Ovary (tissue), 9 donors: ENCODE data around the gene HEPHL1. TPM values are rescaled to one million over a fixed set of nuclear protein-coding genes. Genes with fewer than 3 reads are reported as not detected.

Experiments
- DNase-seq, 5 donors: peaks; one replicate each; pipeline ENCODE4 v3.0.0-alpha.2; 2019 to 2020
- H3K27ac ChIP-seq, 2 donors: fragments of 200-600 bp; one replicate each; pipeline versions ENCODE4 v1.5.1 to v1.8.0; 2019 to 2022
- H3K27me3 ChIP-seq: fragments of 200-600 bp; one replicate; pipeline ENCODE4 v1.8.0; 2022
- H3K36me3 ChIP-seq: fragments of 200-600 bp; sonication (generic); one replicate; pipeline ENCODE4 v1.5.1; 2019
- H3K4me1 ChIP-seq: one replicate; pipeline ENCODE4 v1.8.1; 2013; ENCODE audit warnings: mild to moderate bottlenecking, moderate library complexity; ENCODE audit not compliant: insufficient read depth
- H3K4me3 ChIP-seq: fragments of 200-600 bp; sonication (generic); one replicate; pipeline ENCODE4 v1.5.1; 2017
- H3K9me3 ChIP-seq, 2 donors: fragments of 200-600 bp in 1 of 2; sonication (generic) in 1 of 2; one replicate each; pipeline versions ENCODE4 v1.5.1 to v1.8.1; 2013 to 2019; ENCODE audit warnings: mild to moderate bottlenecking in 1 of 2, moderate library complexity in 1 of 2
- CTCF ChIP-seq, 3 donors: fragments of 450-650 bp in 2 of 3; fragments of 200-600 bp in 1 of 3; IDR thresholded peaks; one replicate each; pipeline versions ENCODE4 v1.5.1 to v1.8.0; 2016 to 2022; ENCODE audit warnings: antibody characterized with exemption in 3 of 3, mild to moderate bottlenecking in 1 of 3
- EP300 ChIP-seq: sonication (generic); formaldehyde crosslinking; IDR thresholded peaks from one replicate; pipeline ENCODE4 v1.6.1; 2017; ENCODE audit warnings: antibody characterized with exemption
- POLR2A ChIP-seq: fragments of 450-650 bp; IDR thresholded peaks from one replicate; pipeline ENCODE4 v1.6.1; 2017; ENCODE audit warnings: antibody characterized with exemption, mild to moderate bottlenecking, moderate library complexity
- WGBS, 3 donors: extraction: QIAGEN DNeasy Blood & Tissue Kit in 1 of 3; methylation state at CpG; one replicate each; pipeline versions ENCODE4 v1.1.5 to v1.1.7; 2013 to 2017; 5-methylcytosine and 5-hydroxymethylcytosine counted together
- intact Hi-C, 4 donors: fragments of 100-400 bp; cut with DNase I; formaldehyde crosslinking; loops; one replicate each; pipeline versions ENCODE4 v1.11.0 to v1.15.1; 2022 to 2023
- polyA plus RNA-seq, 2 donors: library from polyadenylated mRNA; stranded (reverse); fragments of 200-250 nt in 1 of 2; fragments of 350-450 nt in 1 of 2; fragmentation: Illumina TruSeq in 1 of 2; extraction: RNeasy Lipid Tissue Mini Kit (QIAGEN cat#74804) in 1 of 2; gene quantifications; one replicate each; pipeline ENCODE4 v1.2.3, GENCODE V29; 2013 to 2014
- total RNA-seq, 7 donors: library from RNA; depleted of rRNA in 2 of 7; stranded (reverse); fragments of >200 nt in 2 of 7; fragmentation: NEBNext Ultra II Directional in 3 of 7; extraction: Animal tissue kit (Norgen Biotek cat#: 25700) in 3 of 7; gene quantifications; one replicate each; pipeline versions ENCODE4 v1.1.0 to v1.2.4, GENCODE V29; 2016 to 2023
- donor health status: DM: no; HTN: no; CAD: no; lungs with moderate emphysema.
- donor health status: DM: no; HTN: no; CAD: no.
- donor health status: Bipolar disorder and iron deficiency.
- donor health status: DM: yes; HTN: yes; CAD: no.
- donor health status: DM: no; HTN: no; CAD: no.
- donor health status: DM: yes; HTN: yes; CAD: no.

Gene HEPHL1
- total and polyA plus RNA-seq, 9 donors: 0.02 to 0.03 TPM; not detected in 7

- H3K27ac ChIP-seq: no peak overlapping the region
- TF ChIP-seq POLR2A (no peak), CTCF (IDR thresholded peaks at IDR 0.05) (no peak), EP300 (no peak)
- 55 to 64% (median 57%) methylated on average over 2 of the region's 2 CpGs for WGBS, 3 donors
- no peaks in the 10 kb centered on the region for H3K9me3 ChIP-seq
- intact Hi-C loops: no loop called here
- H3K36me3 ChIP-seq: no peaks in the 10 kb centered on the region
- peaks cover 4% of the 10 kb centered on the region for H3K4me1 ChIP-seq
- no peak for DNase-seq
- H3K4me3 ChIP-seq: no peak overlapping the region
- no peaks in the 10 kb centered on the region for H3K27me3 ChIP-seq
Measured at GRCh38 chr11:94145431-94145830, 124.3 kb downstream of the HEPHL1 start.

- Histone ChIP-seq H3K4me1 (peaks cover 8% of the 10 kb centered on the region), H3K36me3 (no peaks in the 10 kb centered on the region), H3K4me3 (no peak overlapping the region), H3K9me3 (no peaks in the 10 kb centered on the region), H3K27ac (no peak overlapping the region), H3K27me3 (no peaks in the 10 kb centered on the region)
- WGBS, 3 donors: 79 to 91% (median 89%) methylated on average over 4 of the region's 4 CpGs
- no peak for DNase-seq
- intact Hi-C loops: no loop called here
- TF ChIP-seq CTCF (IDR thresholded peaks at IDR 0.05) (no peak), EP300 (no peak)
Measured at GRCh38 chr11:94145916-94146315, 124.8 kb downstream of the HEPHL1 start.

GRCh38 chr11:94147433-94147845 lies 126.3 kb downstream of the HEPHL1 start:
- H3K27me3 ChIP-seq: no peaks in the 10 kb centered on the region
- DNase-seq: no peak
- H3K36me3 ChIP-seq: no peaks in the 10 kb centered on the region
- 86 to 92% (median 91%) methylated on average over 9 of the region's 9 CpGs for WGBS, 3 donors
- no peaks in the 10 kb centered on the region for H3K9me3 ChIP-seq
- TF ChIP-seq CTCF (IDR thresholded peaks at IDR 0.05): no peak
- H3K4me3 ChIP-seq: no peak overlapping the region
- H3K4me1 ChIP-seq: peaks cover 8% of the 10 kb centered on the region
- intact Hi-C loops: no loop called here
- H3K27ac ChIP-seq: no peak overlapping the region

- no peak for TF ChIP-seq POLR2A
- no peak for TF ChIP-seq EP300
- TF ChIP-seq CTCF (IDR thresholded peaks at IDR 0.05): no peak
- no peak overlapping the region for H3K27ac ChIP-seq
- no peaks in the 10 kb centered on the region for H3K27me3 ChIP-seq
- H3K9me3 ChIP-seq: no peaks in the 10 kb centered on the region
- no peaks in the 10 kb centered on the region for H3K36me3 ChIP-seq
- WGBS, 3 donors: 59 to 67% (median 66%) methylated on average over 2 of the region's 2 CpGs
- no peak overlapping the region for H3K4me3 ChIP-seq
- intact Hi-C loops: no loop called here
- no peak for DNase-seq
- peaks cover 10% of the 10 kb centered on the region for H3K4me1 ChIP-seq
Measured at GRCh38 chr11:94148189-94148588, 127.0 kb downstream of the HEPHL1 start.
